HCT116 (cell line): ENCODE data around the gene RBP2. TPM values are rescaled to one million over a fixed set of nuclear protein-coding genes. Genes with fewer than 3 reads are reported as not detected.

ENCODE experiments used
- ATAC-seq: fragments of 200-7000 bp; cut with Tn5 transposase; 2 replicates; pipeline ENCODE4 v1.9.1; 2020; ENCODE audit warnings: mild to moderate bottlenecking, moderate library complexity
- BruUV-seq: library from RNA; stranded (reverse); fragments of 400-500 nt; replicated peaks from 2 replicates; lab custom pipeline; 2021; lab: Mats Ljungman, UMichigan
- CTCF ChIA-PET: fragments of 300-600 bp; sonication (Branson Sonifier 250); formaldehyde crosslinking; loops from one replicate; lab custom pipeline; 2021; ENCODE audit warnings: antibody characterized with exemption; lab: Charles Lee
- POLR2A ChIA-PET: fragments of 300-600, 350-600 bp; sonication (Branson Sonifier 250); formaldehyde crosslinking; loops from one replicate; lab custom pipeline; 2021; ENCODE audit warnings: antibody characterized with exemption; lab: Charles Lee
- RAD21 ChIA-PET, 2 experiments: fragments of 300-600 bp; sonication (Branson Sonifier 250); formaldehyde crosslinking; loops; one replicate each; lab custom pipeline; 2023; ENCODE audit warnings: low total read pairs in 2 of 2; ENCODE audit not compliant: uncharacterized antibody in 2 of 2, unreplicated experiment in 2 of 2, low non-redundant PET in 1 of 2; lab: Charles Lee
- DNase-seq: peaks from one replicate; pipeline ENCODE4 v3.0.0-alpha.2; 2010; ENCODE audit warnings: low read depth, low spot score
- H2AFZ ChIP-seq: fragments of 200-600 bp; shearing (Covaris generic), sonication (generic); 2 replicates; pipeline ENCODE4 v1.6.1; 2017; ENCODE audit warnings: low read depth, mixed run types, mixed read lengths, antibody characterized with exemption, low read length; ENCODE audit not compliant: poor library complexity, severe bottlenecking
- H3K27ac ChIP-seq: 2 replicates; pipeline ENCODE4 v1.5.1; 2012; ENCODE audit warnings: low read depth, low read length
- H3K27me3 ChIP-seq: fragments of 200-600 bp; sonication (generic); 2 replicates; pipeline ENCODE4 v1.6.1; 2016; ENCODE audit warnings: mixed run types, low read length, mixed read lengths; ENCODE audit not compliant: insufficient read depth
- H3K36me3 ChIP-seq, 2 experiments: fragments of 200-500 bp in 1 of 2; fragments of 200-600 bp in 1 of 2; sonication (Bioruptor generic) in 1 of 2; sonication (generic) in 1 of 2; 2 replicates each; pipeline versions ENCODE4 v1.5.1 to v1.6.1; 2014 to 2016; ENCODE audit warnings: low read length in 2 of 2, inconsistent platforms in 1 of 2, mixed read lengths in 1 of 2, mixed run types in 1 of 2; ENCODE audit not compliant: insufficient read depth in 2 of 2, control insufficient read depth in 1 of 2
- H3K4me1 ChIP-seq, 2 experiments: fragments of 200-600 bp in 1 of 2; sonication (generic) in 1 of 2; 2 replicates each; pipeline versions ENCODE4 v1.5.1 to v1.6.1; 2012 to 2017; ENCODE audit warnings: low read length in 2 of 2, inconsistent platforms in 1 of 2, mild to moderate bottlenecking in 1 of 2, mixed read lengths in 1 of 2, mixed run types in 1 of 2, moderate library complexity in 1 of 2; ENCODE audit not compliant: insufficient read depth in 2 of 2, control insufficient read depth in 1 of 2
- H3K4me2 ChIP-seq: fragments of 200-600 bp; sonication (generic); 2 replicates; pipeline ENCODE4 v1.6.1; 2017; ENCODE audit warnings: mixed run types, low read length, mixed read lengths
- H3K4me3 ChIP-seq, 2 experiments: fragments of 200-600 bp in 1 of 2; sonication (generic) in 1 of 2; replicated peaks in 1 of 2; 2 replicates each; pipeline ENCODE4 v1.5.1; 2011 to 2016; ENCODE audit warnings: low read length in 2 of 2, control low read depth in 1 of 2, low read depth in 1 of 2, mild to moderate bottlenecking in 1 of 2, mixed read lengths in 1 of 2, mixed run types in 1 of 2
- H3K79me2 ChIP-seq: fragments of 200-600 bp; sonication (generic); 2 replicates; pipeline ENCODE4 v1.6.1; 2017; ENCODE audit warnings: mild to moderate bottlenecking, mixed run types, low read length, moderate library complexity, mixed read lengths; ENCODE audit not compliant: insufficient read depth
- H3K9ac ChIP-seq: fragments of 200-600 bp; sonication (generic); 2 replicates; pipeline ENCODE4 v1.6.1; 2016; ENCODE audit warnings: low read length, mixed read lengths
- H3K9me2 ChIP-seq: fragments of 200-600 bp; sonication (generic), shearing (Covaris generic); 2 replicates; pipeline ENCODE4 v1.6.1; 2017; ENCODE audit warnings: mixed run types, mild to moderate bottlenecking, moderate library complexity; ENCODE audit not compliant: insufficient read depth
- H3K9me3 ChIP-seq, 2 experiments: fragments of 200-500 bp in 1 of 2; fragments of 200-600 bp in 1 of 2; sonication (Bioruptor generic) in 1 of 2; sonication (generic) in 1 of 2; 2 replicates each; pipeline ENCODE4 v1.6.1; 2014 to 2017; ENCODE audit warnings: low read length in 2 of 2, mixed read lengths in 2 of 2, inconsistent platforms in 1 of 2, low read depth in 1 of 2, mild to moderate bottlenecking in 1 of 2, mixed run types in 1 of 2, moderate library complexity in 1 of 2; ENCODE audit not compliant: control insufficient read depth in 1 of 2, insufficient read depth in 1 of 2
- H4K20me1 ChIP-seq: fragments of 200-600 bp; sonication (generic), shearing (Covaris generic); 2 replicates; pipeline ENCODE4 v1.6.1; 2017; ENCODE audit warnings: mixed run types, mild to moderate bottlenecking, moderate library complexity; ENCODE audit not compliant: insufficient read depth
- CBX3 ChIP-seq: IDR thresholded peaks from 2 replicates; pipeline ENCODE4 v1.6.1; 2012; ENCODE audit warnings: low read depth
- CEBPB ChIP-seq: IDR thresholded peaks from 2 replicates; pipeline ENCODE4 v1.6.1; 2012; ENCODE audit warnings: low read depth
- EGR1 ChIP-seq: IDR thresholded peaks from 2 replicates; pipeline ENCODE4 v1.6.1; 2012; ENCODE audit warnings: low read depth
- MAX ChIP-seq: IDR thresholded peaks from 2 replicates; pipeline ENCODE4 v1.6.1; 2012
- RAD21 ChIP-seq: IDR thresholded peaks from 2 replicates; pipeline ENCODE4 v1.6.1; 2012; ENCODE audit warnings: low read depth, mild to moderate bottlenecking
- REST ChIP-seq: IDR thresholded peaks from 2 replicates; pipeline ENCODE4 v1.6.1; 2012; ENCODE audit warnings: low read depth
- SRF ChIP-seq: IDR thresholded peaks from 2 replicates; pipeline ENCODE4 v1.6.1; 2012; ENCODE audit warnings: low read depth
- intact Hi-C: fragments of 100-400 bp; cut with micrococcal nuclease; formaldehyde crosslinking; loops from 2 replicates; pipeline ENCODE4 v1.10.0; 2022
- total RNA-seq: library from RNA; stranded (reverse); gene quantifications from one replicate; pipeline ENCODE4 v1.2.1, GENCODE V29; 2021; ENCODE audit not compliant: unreplicated experiment

The RBP2 gene
- total RNA-seq, 1 experiment from 2014 or later = not detected

GRCh38 chr3:139521816-139522215 lies 45.5 kb upstream of the RBP2 start:
- Histone ChIP-seq H3K27ac (no peak overlapping the region), H3K79me2 (no peaks in the 10 kb centered on the region), H3K27me3 (no peaks in the 10 kb centered on the region), H3K9me3 (no peaks in the 10 kb centered on the region), H3K4me3 (no peak overlapping the region), H4K20me1 (no peaks in the 10 kb centered on the region), H3K9me2 (no peaks in the 10 kb centered on the region), H3K4me1 (peaks cover 0 to 19% of the 10 kb centered on the region in 2 experiments; a peak in 3 of 4 replicates), H3K36me3 (peaks cover 0 to 3% of the 10 kb centered on the region in 2 experiments; a peak in 1 of 4 replicates), H3K9ac (no peak overlapping the region), H2AFZ (no peak overlapping the region), H3K4me2 (no peak overlapping the region)
- ChIA-PET POLR2A (no interaction called here), RAD21 (no interaction called here), CTCF (interaction anchor here (1.7 to 2.5 kb wide), 2 partner anchors 12 to 15 kb away, joined by 5 to 14 read pairs; no protein-coding TSS in a partner anchor)
- ATAC-seq (no peak), DNase-seq (no peak)
- TF ChIP-seq RAD21 (no peak), EGR1 (no peak), REST (no peak), SRF (no peak), CBX3 (no peak), MAX (no peak), CEBPB (no peak)
- intact Hi-C loops = no loop called here
- no TSS peak for BruUV-seq
